HG02759 (cell line): ENCODE measurements around the gene RAB36.

ENCODE experiments used
- ATAC-seq: cut with Tn5 transposase; IDR thresholded peaks from one replicate; pipeline ENCODE4 v1.9.1; 2021; ENCODE audit warnings: mild to moderate bottlenecking, moderate library complexity; ENCODE audit not compliant: unreplicated experiment

The RAB36 gene

GRCh38 chr22:23203452-23204124 lies 58.3 kb downstream of the RAB36 start:
- no peak for ATAC-seq

- no peak for ATAC-seq
Measured at GRCh38 chr22:23204125-23204488, 58.8 kb downstream of the RAB36 start.

- ATAC-seq: no peak
Measured at GRCh38 chr22:23204541-23205157, 59.4 kb downstream of the RAB36 start.

GRCh38 chr22:23205339-23206049 lies 60.2 kb downstream of the RAB36 start:
- ATAC-seq: no peak

GRCh38 chr22:23206915-23207314 lies 61.6 kb downstream of the RAB36 start:
- ATAC-seq: no peak

GRCh38 chr22:23207729-23208393 lies 62.6 kb downstream of the RAB36 start:
- ATAC-seq: no peak

GRCh38 chr22:23210428-23211170 lies 65.3 kb downstream of the RAB36 start:
- no peak for ATAC-seq

GRCh38 chr22:23211622-23212021 lies 66.3 kb downstream of the RAB36 start:
- no peak for ATAC-seq

- no peak for ATAC-seq
Measured at GRCh38 chr22:23212061-23213021, 67.1 kb downstream of the RAB36 start.

GRCh38 chr22:23213022-23213555 lies 67.8 kb downstream of the RAB36 start:
- no peak for ATAC-seq

GRCh38 chr22:23213581-23214334 lies 68.5 kb downstream of the RAB36 start:
- no peak for ATAC-seq
